GM12874 (cell line): ENCODE data around the gene COL26A1.
A peak's percentile ranks its signal among the peaks of the same experiment; 100 is the strongest.

Experiments
- CTCF ChIP-seq: IDR thresholded peaks from 2 replicates; pipeline ENCODE4 v1.5.1; 2011; ENCODE audit warnings: low read depth, mild to moderate bottlenecking, control low read depth, low read length, moderate library complexity; ENCODE audit not compliant: insufficient read depth

The COL26A1 gene

GRCh38 chr7:101538596-101539459, 176.2 kb downstream of the COL26A1 start:
- TF ChIP-seq CTCF, result peak; percentile 87

- TF ChIP-seq CTCF, result no peak
These were observed 177.1 kb downstream of the COL26A1 start for GRCh38 chr7:101539784-101540183.

GRCh38 chr7:101542527-101543241, 180.0 kb downstream of the COL26A1 start:
- peak; percentile 89 for TF ChIP-seq CTCF

- TF ChIP-seq CTCF, result no peak
These were observed 180.6 kb downstream of the COL26A1 start for GRCh38 chr7:101543242-101543766.

GRCh38 chr7:101543846-101544245, 181.2 kb downstream of the COL26A1 start:
- TF ChIP-seq CTCF, result no peak

- no peak for TF ChIP-seq CTCF
These were observed 182.9 kb downstream of the COL26A1 start for GRCh38 chr7:101545441-101546190.

- no peak for TF ChIP-seq CTCF
These were observed 183.7 kb downstream of the COL26A1 start for GRCh38 chr7:101546308-101546936.
